Activated naive CD8-positive, alpha-beta T cell treated with anti-CD3 and anti-CD28 coated beads, Interleukin-2, amount 10 ng/mL, durations not matched to agents 7 days and 5 days (primary cell): ENCODE data around the gene EMC10. TPM values are rescaled to one million over a fixed set of nuclear protein-coding genes. Genes with fewer than 3 reads are reported as not detected.

Experiments used
- ATAC-seq: fragments of 150-1000 bp; cut with Tn5 transposase; one replicate; pipeline ENCODE4 v1.10.0; 2021; ENCODE audit warnings: low read depth, moderate library complexity
- POLR2A ChIA-PET: fragments of 350-600 bp; sonication (Branson Sonifier 250); formaldehyde crosslinking; loops from one replicate; lab custom pipeline; 2021; ENCODE audit warnings: antibody characterized with exemption; lab: Charles Lee
- DNase-seq: peaks from one replicate; pipeline ENCODE4 v3.0.0; 2021
- H3K27ac Mint-ChIP-seq: one replicate; pipeline ENCODE4 v1.8.0; 2022; ENCODE audit warnings: mild to moderate bottlenecking, mixed read lengths
- H3K27me3 Mint-ChIP-seq: one replicate; pipeline ENCODE4 v1.8.0; 2022; ENCODE audit warnings: mild to moderate bottlenecking, moderate library complexity, mixed read lengths
- H3K36me3 Mint-ChIP-seq: one replicate; pipeline ENCODE4 v1.8.0; 2021; ENCODE audit warnings: mild to moderate bottlenecking, mixed read lengths
- H3K4me1 Mint-ChIP-seq: one replicate; pipeline ENCODE4 v1.8.0; 2021; ENCODE audit warnings: mixed read lengths
- H3K4me3 Mint-ChIP-seq: one replicate; pipeline ENCODE4 v1.8.0; 2022; ENCODE audit warnings: mild to moderate bottlenecking, moderate library complexity, mixed read lengths
- H3K9me3 Mint-ChIP-seq: one replicate; pipeline ENCODE4 v1.8.0; 2021; ENCODE audit warnings: mixed read lengths
- total RNA-seq, 2 experiments: library from RNA; stranded (reverse); gene quantifications; one replicate each; pipeline ENCODE4 v1.2.3, GENCODE V29; 2021

EMC10 gene
- total RNA-seq = 10 to 100 TPM; 56.0 to 60.7 TPM

GRCh38 chr19:50476224-50476906, at the start of gene EMC10, which contains the start of gene GARIN5A:
Gene EMC10 (plus strand): TSS chr19:50476507. CDS start chr19:50476545, 38 bp downstream.
Gene GARIN5A (minus strand): TSS chr19:50476848. CDS start chr19:50476388, 460 bp downstream.
- peaks cover 11% of the 10 kb centered on the region for H3K36me3 Mint-ChIP-seq
- ATAC-seq = peak; percentile 99
- peak; percentile 96 for DNase-seq
- peak within 1 kb of the TSS; percentile 94 for H3K27ac Mint-ChIP-seq
- POLR2A ChIA-PET = interaction anchor here (0.7 to 1.2 kb wide), 4 partner anchors 35 to 118 kb away, joined by 3 to 4 read pairs (median 3); partner anchors contain the start of genes JOSD2, NR1H2 and POLD1
- peaks cover 15% of the 10 kb centered on the region for H3K4me1 Mint-ChIP-seq
- no peaks in the 10 kb centered on the region for H3K9me3 Mint-ChIP-seq
- H3K27me3 Mint-ChIP-seq = peaks cover 2% of the 10 kb centered on the region
- H3K4me3 Mint-ChIP-seq = peak within 1 kb of the TSS; percentile 99

- H3K9me3 Mint-ChIP-seq = no peaks in the 10 kb centered on the region
- peak overlapping the region; percentile 13 for H3K4me3 Mint-ChIP-seq
- POLR2A ChIA-PET = interaction anchor here (0.6 to 1.0 kb wide), 3 partner anchors 18 to 38 kb away, joined by 3 to 4 read pairs (median 4); no protein-coding TSS in a partner anchor
- H3K4me1 Mint-ChIP-seq = peaks cover 8% of the 10 kb centered on the region
- no peak overlapping the region for H3K27ac Mint-ChIP-seq
- DNase-seq (no peak), ATAC-seq (no peak)
- H3K27me3 Mint-ChIP-seq = peaks cover 22% of the 10 kb centered on the region
- no peaks in the 10 kb centered on the region for H3K36me3 Mint-ChIP-seq
These were observed 48.9 kb upstream of the EMC10 start for GRCh38 chr19:50427318-50427925.

GRCh38 chr19:50427997-50428425, 48.3 kb upstream of the EMC10 start:
- Mint-ChIP-seq H3K4me3 (peak overlapping the region; percentile 32), H3K36me3 (no peaks in the 10 kb centered on the region), H3K27me3 (peaks cover 26% of the 10 kb centered on the region), H3K9me3 (no peaks in the 10 kb centered on the region), H3K4me1 (peaks cover 8% of the 10 kb centered on the region), H3K27ac (no peak overlapping the region)
- POLR2A ChIA-PET = interaction anchor here (0.6 to 1.0 kb wide), 2 partner anchors 17 to 39 kb away, joined by 3 to 4 read pairs; no protein-coding TSS in a partner anchor
- ATAC-seq (peak; percentile 20), DNase-seq (no peak)

GRCh38 chr19:50428772-50429463, 47.4 kb upstream of the EMC10 start:
- DNase-seq (no peak), ATAC-seq (no peak)
- Mint-ChIP-seq H3K9me3 (no peaks in the 10 kb centered on the region), H3K27ac (peak overlapping the region; percentile 9), H3K4me1 (peaks cover 8% of the 10 kb centered on the region), H3K4me3 (no peak overlapping the region), H3K36me3 (no peaks in the 10 kb centered on the region), H3K27me3 (peaks cover 31% of the 10 kb centered on the region)
- POLR2A ChIA-PET = interaction anchor here (1.0 kb wide), 1 partner anchor 40 kb away, joined by 3 read pairs; no protein-coding TSS in a partner anchor

- no peaks in the 10 kb centered on the region for H3K36me3 Mint-ChIP-seq
- no peaks in the 10 kb centered on the region for H3K9me3 Mint-ChIP-seq
- peaks cover 34% of the 10 kb centered on the region for H3K27me3 Mint-ChIP-seq
- peaks cover 8% of the 10 kb centered on the region for H3K4me1 Mint-ChIP-seq
- DNase-seq (no peak), ATAC-seq (no peak)
- no peak overlapping the region for H3K27ac Mint-ChIP-seq
- H3K4me3 Mint-ChIP-seq = peak overlapping the region; percentile 95
- POLR2A ChIA-PET = no interaction called here
These were observed 45.4 kb upstream of the EMC10 start for GRCh38 chr19:50430888-50431342.

GRCh38 chr19:50431343-50432220, 44.7 kb upstream of the EMC10 start:
- H3K36me3 Mint-ChIP-seq = no peaks in the 10 kb centered on the region
- peak; percentile 93 for ATAC-seq
- peak overlapping the region; percentile 95 for H3K4me3 Mint-ChIP-seq

GRCh38 chr19:50432221-50433028, 43.9 kb upstream of the EMC10 start, which contains the start of gene MYBPC2:
Gene MYBPC2 (plus strand): TSS chr19:50432892. CDS start chr19:50432954, 62 bp downstream.
- Mint-ChIP-seq H3K36me3 (no peaks in the 10 kb centered on the region), H3K4me3 (peak within 1 kb of the TSS; percentile 95), H3K4me1 (peaks cover 8% of the 10 kb centered on the region), H3K27me3 (peaks cover 34% of the 10 kb centered on the region), H3K27ac (peak within 1 kb of the TSS; percentile 83), H3K9me3 (no peaks in the 10 kb centered on the region)
- POLR2A ChIA-PET = no interaction called here
- ATAC-seq (no peak), DNase-seq (no peak)

More at GRCh38 chr19:50431343-50432220, 44.7 kb upstream of the EMC10 start:
- peaks cover 8% of the 10 kb centered on the region for H3K4me1 Mint-ChIP-seq
- H3K9me3 Mint-ChIP-seq = no peaks in the 10 kb centered on the region
- DNase-seq = peak; percentile 91
- H3K27me3 Mint-ChIP-seq = peaks cover 34% of the 10 kb centered on the region
- POLR2A ChIA-PET = no interaction called here
- H3K27ac Mint-ChIP-seq = peak overlapping the region; percentile 83

- no peak for ATAC-seq
- peak overlapping the region; percentile 47 for H3K4me3 Mint-ChIP-seq
- no peaks in the 10 kb centered on the region for H3K36me3 Mint-ChIP-seq
- peaks cover 8% of the 10 kb centered on the region for H3K4me1 Mint-ChIP-seq
- H3K9me3 Mint-ChIP-seq = no peaks in the 10 kb centered on the region
- DNase-seq = no peak
- H3K27me3 Mint-ChIP-seq = peaks cover 34% of the 10 kb centered on the region
- no peak overlapping the region for H3K27ac Mint-ChIP-seq
- POLR2A ChIA-PET = interaction anchor here (0.6 kb wide), 1 partner anchor 76 kb away, joined by 3 read pairs; no protein-coding TSS in a partner anchor
These were observed 42.8 kb upstream of the EMC10 start for GRCh38 chr19:50433201-50434180.

GRCh38 chr19:50434525-50434924, 41.8 kb upstream of the EMC10 start:
- POLR2A ChIA-PET = no interaction called here

GRCh38 chr19:50435221-50435620, 41.1 kb upstream of the EMC10 start:
- ATAC-seq (no peak), DNase-seq (no peak)
- no peaks in the 10 kb centered on the region for H3K9me3 Mint-ChIP-seq
- peaks cover 6% of the 10 kb centered on the region for H3K4me1 Mint-ChIP-seq
- POLR2A ChIA-PET = no interaction called here
- H3K27me3 Mint-ChIP-seq = peaks cover 23% of the 10 kb centered on the region
- no peaks in the 10 kb centered on the region for H3K36me3 Mint-ChIP-seq
- no peak overlapping the region for H3K4me3 Mint-ChIP-seq
- H3K27ac Mint-ChIP-seq = no peak overlapping the region

More at GRCh38 chr19:50434525-50434924, 41.8 kb upstream of the EMC10 start:
- no peaks in the 10 kb centered on the region for H3K9me3 Mint-ChIP-seq
- DNase-seq (no peak), ATAC-seq (no peak)
- H3K4me1 Mint-ChIP-seq = peaks cover 6% of the 10 kb centered on the region
- H3K27me3 Mint-ChIP-seq = peaks cover 27% of the 10 kb centered on the region
- no peak overlapping the region for H3K4me3 Mint-ChIP-seq
- H3K27ac Mint-ChIP-seq = no peak overlapping the region
- no peaks in the 10 kb centered on the region for H3K36me3 Mint-ChIP-seq

GRCh38 chr19:50435627-50436026, 40.7 kb upstream of the EMC10 start:
- no peak for ATAC-seq
- Mint-ChIP-seq H3K4me1 (peaks cover 6% of the 10 kb centered on the region), H3K9me3 (no peaks in the 10 kb centered on the region), H3K27ac (no peak overlapping the region), H3K4me3 (no peak overlapping the region), H3K36me3 (no peaks in the 10 kb centered on the region), H3K27me3 (peaks cover 21% of the 10 kb centered on the region)
- no peak for DNase-seq
- POLR2A ChIA-PET = no interaction called here
